Dendritic cell treated with granulocyte-macrophage colony-stimulating factor and Interleukin-4, amounts not matched to agents 40 ng/mL and 50 ng/mL, for 4 days (primary cell): ENCODE measurements around the gene TTC28.

Experiments
- H3K27ac Mint-ChIP-seq: one replicate; pipeline ENCODE4 v1.8.0; 2022; ENCODE audit warnings: mild to moderate bottlenecking, mixed read lengths
- H3K27me3 Mint-ChIP-seq: one replicate; pipeline ENCODE4 v1.8.0; 2022; ENCODE audit warnings: mild to moderate bottlenecking, mixed read lengths
- H3K36me3 Mint-ChIP-seq: one replicate; pipeline ENCODE4 v1.8.0; 2022; ENCODE audit warnings: low read depth, mixed read lengths
- H3K4me1 Mint-ChIP-seq: one replicate; pipeline ENCODE4 v1.8.0; 2022; ENCODE audit warnings: low read depth, mixed read lengths
- H3K4me3 Mint-ChIP-seq: one replicate; pipeline ENCODE4 v1.8.0; 2022; ENCODE audit warnings: mild to moderate bottlenecking, moderate library complexity, mixed read lengths
- H3K9me3 Mint-ChIP-seq: one replicate; pipeline ENCODE4 v1.8.0; 2022; ENCODE audit warnings: mixed read lengths
- intact Hi-C: fragments of 100-400 bp; cut with micrococcal nuclease; formaldehyde crosslinking; loops from one replicate; pipeline ENCODE4 v1.15.0; 2022

The TTC28 gene

DNA sequence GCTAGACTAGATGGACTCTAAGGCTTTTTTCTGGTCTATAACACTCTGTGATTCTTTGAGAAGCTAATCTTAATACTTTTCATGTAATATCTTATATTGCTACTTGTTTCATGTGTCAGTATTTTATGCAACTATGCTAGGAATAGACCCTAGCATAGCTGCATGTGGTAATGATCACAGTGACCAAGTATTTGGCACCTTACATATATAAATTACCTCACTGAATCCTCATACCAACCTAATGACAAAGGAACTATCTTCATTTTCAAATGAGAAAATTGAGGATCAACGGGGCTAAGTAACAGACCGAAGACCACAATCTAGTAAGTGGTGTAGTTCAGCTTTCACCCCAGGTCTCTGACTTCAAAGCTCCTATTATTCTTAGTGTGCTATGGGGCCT is 433.2 kb downstream of the TTC28 start:
- Mint-ChIP-seq H3K27ac (no peak overlapping the region), H3K9me3 (no peaks in the 10 kb centered on the region), H3K36me3 (no peaks in the 10 kb centered on the region), H3K4me1 (peaks cover 6% of the 10 kb centered on the region), H3K4me3 (no peak overlapping the region), H3K27me3 (no peaks in the 10 kb centered on the region)
- intact Hi-C loops, result no loop called here

GRCh38 chr22:28245579-28246224 is 433.9 kb downstream of the TTC28 start:
- Mint-ChIP-seq H3K27me3 (no peaks in the 10 kb centered on the region), H3K4me3 (no peak overlapping the region), H3K9me3 (no peaks in the 10 kb centered on the region), H3K4me1 (peaks cover 6% of the 10 kb centered on the region), H3K27ac (no peak overlapping the region), H3K36me3 (no peaks in the 10 kb centered on the region)
- intact Hi-C loops, result no loop called here

DNA sequence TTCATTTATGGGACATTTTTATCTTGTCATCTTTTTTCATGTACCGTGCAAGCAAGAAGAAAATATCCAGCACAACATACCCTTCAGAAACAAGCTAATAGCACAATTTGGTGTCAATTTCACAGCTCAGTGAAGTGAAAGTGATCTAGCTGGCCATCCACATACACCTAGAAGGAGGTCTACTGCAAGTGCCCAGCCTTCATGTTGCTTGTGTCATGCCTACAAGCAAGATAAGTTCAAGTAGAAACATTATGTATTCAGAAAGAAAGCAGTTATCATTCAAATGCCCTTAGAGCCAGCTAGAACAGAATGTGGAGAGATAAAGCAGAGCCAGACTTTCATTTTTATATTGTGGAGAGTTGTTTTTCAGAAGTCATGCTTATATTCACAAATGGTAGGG is 434.9 kb downstream of the TTC28 start:
- Mint-ChIP-seq H3K4me1 (peaks cover 6% of the 10 kb centered on the region), H3K9me3 (no peaks in the 10 kb centered on the region), H3K4me3 (no peak overlapping the region), H3K27ac (no peak overlapping the region), H3K27me3 (no peaks in the 10 kb centered on the region), H3K36me3 (no peaks in the 10 kb centered on the region)
- intact Hi-C loops, result no loop called here

- Mint-ChIP-seq H3K9me3 (peaks cover 7% of the 10 kb centered on the region), H3K4me3 (no peak overlapping the region), H3K36me3 (no peaks in the 10 kb centered on the region), H3K4me1 (peaks cover 6% of the 10 kb centered on the region), H3K27ac (no peak overlapping the region), H3K27me3 (no peaks in the 10 kb centered on the region)
- intact Hi-C loops, result no loop called here
Measured at GRCh38 chr22:28243539-28243938, 436.1 kb downstream of the TTC28 start.

DNA sequence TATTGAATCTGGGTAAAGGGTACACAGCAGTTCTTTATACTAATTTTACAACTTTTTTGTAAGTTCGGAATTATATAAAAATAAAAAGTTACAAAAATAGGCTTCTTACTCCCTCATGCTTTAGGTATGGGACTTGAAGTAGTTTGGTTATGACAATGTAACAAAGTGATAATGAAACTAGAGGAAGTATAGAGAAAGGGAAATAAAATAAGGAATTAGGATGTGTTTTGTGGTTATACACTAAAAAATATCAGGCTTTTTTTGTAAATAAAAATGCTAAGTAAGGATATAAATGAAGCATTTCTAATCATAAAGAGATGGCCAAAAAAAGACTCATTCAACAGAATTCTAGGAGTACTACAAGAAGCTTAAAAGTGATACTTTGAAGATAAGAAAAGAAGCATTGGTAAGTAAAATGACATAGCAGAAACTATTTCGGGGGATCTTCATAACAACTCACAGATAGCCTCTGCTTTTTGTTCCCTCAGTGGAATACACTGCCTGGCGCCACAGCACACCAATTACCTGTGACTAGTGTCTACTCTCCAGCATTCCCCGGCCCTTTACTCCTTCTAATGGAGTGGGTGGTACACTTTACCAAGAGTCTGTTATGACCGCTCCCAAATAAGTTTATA is 437.9 kb downstream of the TTC28 start:
- Mint-ChIP-seq H3K27ac (no peak overlapping the region), H3K36me3 (no peaks in the 10 kb centered on the region), H3K4me1 (peaks cover 6% of the 10 kb centered on the region), H3K9me3 (peaks cover 25% of the 10 kb centered on the region), H3K27me3 (no peaks in the 10 kb centered on the region), H3K4me3 (no peak overlapping the region)
- intact Hi-C loops, result no loop called here

GRCh38 chr22:28239941-28240340 is 439.7 kb downstream of the TTC28 start:
- H3K36me3 Mint-ChIP-seq, result no peaks in the 10 kb centered on the region
- no peaks in the 10 kb centered on the region for H3K27me3 Mint-ChIP-seq
- H3K4me1 Mint-ChIP-seq, result peaks cover 6% of the 10 kb centered on the region
- peaks cover 27% of the 10 kb centered on the region for H3K9me3 Mint-ChIP-seq
- intact Hi-C loops, result no loop called here
- H3K27ac Mint-ChIP-seq, result no peak overlapping the region
- no peak overlapping the region for H3K4me3 Mint-ChIP-seq

- no peak overlapping the region for H3K27ac Mint-ChIP-seq
- intact Hi-C loops, result no loop called here
- peaks cover 6% of the 10 kb centered on the region for H3K4me1 Mint-ChIP-seq
- no peaks in the 10 kb centered on the region for H3K27me3 Mint-ChIP-seq
- H3K36me3 Mint-ChIP-seq, result no peaks in the 10 kb centered on the region
- peaks cover 27% of the 10 kb centered on the region for H3K9me3 Mint-ChIP-seq
- no peak overlapping the region for H3K4me3 Mint-ChIP-seq
Measured at GRCh38 chr22:28237783-28238182, 441.9 kb downstream of the TTC28 start.

- Mint-ChIP-seq H3K27me3 (no peaks in the 10 kb centered on the region), H3K36me3 (no peaks in the 10 kb centered on the region), H3K27ac (no peak overlapping the region), H3K9me3 (peaks cover 27% of the 10 kb centered on the region), H3K4me1 (peaks cover 5% of the 10 kb centered on the region), H3K4me3 (no peak overlapping the region)
- intact Hi-C loops, result no loop called here
Measured at GRCh38 chr22:28237112-28237511, 442.5 kb downstream of the TTC28 start.

DNA sequence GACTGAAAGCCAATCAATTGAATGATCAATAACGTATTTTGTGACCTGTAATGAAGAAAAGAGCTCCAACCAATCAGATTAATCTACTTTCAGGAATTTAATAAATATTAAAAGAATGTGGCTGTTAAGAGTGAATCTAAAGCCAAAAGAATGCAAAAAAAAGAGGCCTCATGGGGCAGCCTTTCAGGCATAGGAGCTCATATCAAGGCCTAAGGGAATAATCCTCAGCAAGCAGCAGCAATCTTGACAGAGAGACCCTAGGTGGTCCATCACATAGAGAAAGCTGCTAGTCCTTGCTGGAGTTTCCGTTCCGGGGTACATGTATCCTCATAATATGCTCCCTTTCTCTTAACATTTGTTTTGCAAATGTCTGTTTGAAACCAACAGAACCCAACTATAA is 447.4 kb downstream of the TTC28 start:
- intact Hi-C loops, result no loop called here
- H3K27me3 Mint-ChIP-seq, result no peaks in the 10 kb centered on the region
- H3K4me1 Mint-ChIP-seq, result no peaks in the 10 kb centered on the region
- no peaks in the 10 kb centered on the region for H3K36me3 Mint-ChIP-seq
- peaks cover 7% of the 10 kb centered on the region for H3K9me3 Mint-ChIP-seq
- no peak overlapping the region for H3K27ac Mint-ChIP-seq
- H3K4me3 Mint-ChIP-seq, result no peak overlapping the region

GRCh38 chr22:28231441-28231840 is 448.2 kb downstream of the TTC28 start:
- Mint-ChIP-seq H3K36me3 (no peaks in the 10 kb centered on the region), H3K4me1 (no peaks in the 10 kb centered on the region), H3K9me3 (no peaks in the 10 kb centered on the region), H3K27ac (no peak overlapping the region), H3K27me3 (no peaks in the 10 kb centered on the region), H3K4me3 (no peak overlapping the region)
- intact Hi-C loops, result no loop called here

- Mint-ChIP-seq H3K27ac (no peak overlapping the region), H3K36me3 (no peaks in the 10 kb centered on the region), H3K27me3 (no peaks in the 10 kb centered on the region), H3K4me1 (no peaks in the 10 kb centered on the region), H3K4me3 (no peak overlapping the region), H3K9me3 (no peaks in the 10 kb centered on the region)
- intact Hi-C loops, result no loop called here
Measured at GRCh38 chr22:28230671-28231070, 449.0 kb downstream of the TTC28 start.

DNA sequence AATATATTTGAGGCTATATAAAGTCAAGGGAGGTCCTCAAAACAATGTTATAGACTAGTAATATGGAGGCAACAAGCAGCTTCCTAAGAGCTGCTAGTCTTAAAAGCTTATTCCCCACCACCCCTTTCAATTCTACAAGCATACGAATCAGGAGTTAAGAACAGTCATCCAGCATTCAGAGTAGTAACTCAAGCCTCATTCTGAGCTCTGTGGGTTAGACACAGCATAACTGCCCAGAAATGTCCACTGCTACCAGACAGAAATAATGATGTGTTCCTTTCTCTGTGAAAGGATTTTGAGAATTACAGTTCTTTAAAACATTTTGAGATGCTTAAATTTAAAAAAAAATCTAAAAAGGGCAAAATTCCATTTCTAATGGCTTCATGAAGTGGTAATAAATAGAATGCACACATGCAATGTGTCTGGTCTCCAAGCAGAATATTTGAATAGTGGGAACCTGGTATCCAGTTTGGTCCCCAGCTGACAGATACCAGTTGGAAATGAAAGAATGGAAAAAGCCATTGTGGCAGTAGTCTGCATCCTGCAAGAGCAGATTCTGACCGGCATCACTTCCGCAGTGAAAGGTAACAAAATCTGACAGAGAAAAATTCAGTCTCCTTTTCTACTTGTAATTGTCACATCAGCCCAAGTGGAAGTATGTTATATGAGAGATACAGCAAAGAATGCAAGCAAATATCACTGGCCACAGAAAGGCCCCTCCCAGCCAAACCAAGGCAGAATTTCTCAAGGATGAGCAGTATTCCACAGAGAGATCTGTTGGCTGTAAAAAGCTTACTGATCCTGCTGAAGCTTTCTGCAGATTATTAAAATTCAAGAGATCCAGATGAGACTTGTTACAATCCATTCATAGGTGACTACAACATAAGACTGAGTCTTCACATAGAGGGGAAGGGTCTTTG is 449.8 kb downstream of the TTC28 start:
- Mint-ChIP-seq H3K4me3 (no peak overlapping the region), H3K9me3 (no peaks in the 10 kb centered on the region), H3K4me1 (no peaks in the 10 kb centered on the region), H3K27ac (no peak overlapping the region), H3K27me3 (no peaks in the 10 kb centered on the region), H3K36me3 (no peaks in the 10 kb centered on the region)
- intact Hi-C loops, result no loop called here

DNA sequence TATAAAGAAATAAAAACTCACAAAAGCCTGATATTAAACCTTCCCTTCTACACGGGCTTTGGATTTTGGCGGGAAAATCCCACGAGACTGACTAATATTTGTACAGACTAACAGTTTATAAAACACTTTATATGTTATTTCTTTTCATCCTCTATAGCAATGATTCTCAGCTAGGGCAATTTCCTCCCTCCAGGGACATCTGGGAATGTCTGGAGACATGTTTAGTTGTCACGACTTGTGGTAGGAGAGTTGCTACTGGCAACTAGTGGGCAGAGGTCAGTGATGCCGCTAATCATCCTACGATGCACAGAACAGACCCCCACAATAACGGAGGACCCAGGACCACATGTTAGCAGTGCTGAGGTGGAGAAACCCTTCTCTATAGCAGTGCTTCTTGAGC is 455.8 kb downstream of the TTC28 start:
- H3K36me3 Mint-ChIP-seq, result no peaks in the 10 kb centered on the region
- H3K9me3 Mint-ChIP-seq, result no peaks in the 10 kb centered on the region
- no peaks in the 10 kb centered on the region for H3K27me3 Mint-ChIP-seq
- intact Hi-C loops, result no loop called here
- H3K27ac Mint-ChIP-seq, result no peak overlapping the region
- H3K4me3 Mint-ChIP-seq, result no peak overlapping the region
- no peaks in the 10 kb centered on the region for H3K4me1 Mint-ChIP-seq

GRCh38 chr22:28222976-28223745 is 456.5 kb downstream of the TTC28 start:
- no peak overlapping the region for H3K27ac Mint-ChIP-seq
- H3K9me3 Mint-ChIP-seq, result no peaks in the 10 kb centered on the region
- no peaks in the 10 kb centered on the region for H3K36me3 Mint-ChIP-seq

More at GRCh38 chr22:28222976-28223745, 456.5 kb downstream of the TTC28 start:
- no peak overlapping the region for H3K4me3 Mint-ChIP-seq
- no peaks in the 10 kb centered on the region for H3K27me3 Mint-ChIP-seq
- no peaks in the 10 kb centered on the region for H3K4me1 Mint-ChIP-seq
- intact Hi-C loops, result no loop called here
